CD4-positive, alpha-beta T cell treated with Interleukin-10 for 1 hour (primary cell): ENCODE measurements around the gene TSHR.
A peak's percentile ranks its signal among the peaks of the same experiment; 100 is the strongest.
"Not testable (repeated sequence)": the region's sequence is repeated elsewhere in the genome, so short reads cannot be mapped to it uniquely, and the experiment has no call there.

Source experiments
- DNase-seq: peaks from one replicate; pipeline ENCODE4 v3.0.0-alpha.2; 2020

The TSHR gene

DNA sequence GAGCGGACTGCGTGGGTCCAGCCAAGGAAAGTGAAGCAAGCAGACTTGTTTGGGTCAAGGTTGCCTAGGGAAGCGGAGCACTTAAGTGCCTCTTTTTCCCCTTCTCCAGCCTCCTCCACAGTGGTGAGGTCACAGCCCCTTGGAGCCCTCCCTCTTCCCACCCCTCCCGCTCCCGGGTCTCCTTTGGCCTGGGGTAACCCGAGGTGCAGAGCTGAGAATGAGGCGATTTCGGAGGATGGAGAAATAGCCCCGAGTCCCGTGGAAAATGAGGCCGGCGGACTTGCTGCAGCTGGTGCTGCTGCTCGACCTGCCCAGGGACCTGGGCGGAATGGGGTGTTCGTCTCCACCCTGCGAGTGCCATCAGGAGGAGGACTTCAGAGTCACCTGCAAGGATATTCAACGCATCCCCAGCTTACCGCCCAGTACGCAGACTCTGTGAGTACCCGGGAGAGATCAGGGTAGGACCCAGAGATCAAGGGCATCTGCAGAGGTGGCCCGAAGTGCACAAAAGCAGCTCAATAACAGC, at the start of gene TSHR:
Gene TSHR (plus strand): TSS at position 206 of the 526 bp plus-strand sequence. CDS start 60 bp downstream, at position 266.
- DNase-seq: no peak

- DNase-seq: no peak
Observed at GRCh38 chr14:80906336-80906735, 49.1 kb upstream of the TSHR start.

DNA sequence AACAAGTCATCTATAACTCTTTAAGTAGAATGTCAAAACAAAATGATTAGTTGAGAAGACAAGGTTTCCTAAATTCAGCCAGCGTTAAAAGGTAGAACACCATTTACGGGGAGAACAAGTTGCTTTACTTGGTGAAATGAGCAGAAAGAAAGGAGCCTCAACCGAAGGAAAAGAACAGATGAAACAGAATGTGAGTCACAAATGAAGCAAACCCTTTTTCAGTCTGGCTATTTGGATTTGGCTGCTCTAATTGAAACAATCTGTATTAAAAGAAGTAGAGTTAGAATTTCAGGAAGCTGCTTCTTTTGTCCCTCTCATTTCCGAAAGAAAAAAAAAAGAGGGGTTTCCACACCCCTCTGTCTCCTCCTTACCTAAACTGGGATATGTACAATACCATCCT, 48.5 kb upstream of the TSHR start:
- no peak for DNase-seq

DNA sequence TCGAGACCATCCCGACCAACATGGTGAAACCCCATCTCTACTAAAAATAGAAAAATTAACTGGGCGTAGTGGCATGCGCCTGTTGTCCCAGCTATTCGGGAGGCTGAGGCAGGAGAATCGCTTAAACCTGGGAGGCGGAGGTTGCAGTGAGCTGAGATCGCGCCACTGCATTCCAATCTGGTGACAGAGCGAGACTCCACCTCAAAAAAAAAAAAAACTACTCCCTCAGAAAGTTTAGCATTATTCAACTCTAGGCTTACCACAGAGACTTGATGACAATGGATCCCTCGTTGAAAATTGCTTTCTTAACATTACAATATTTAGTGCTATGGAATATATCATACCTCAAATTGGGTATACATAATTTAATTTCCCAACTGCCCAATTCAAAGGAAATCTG, 43.4 kb upstream of the TSHR start:
- not testable (repeated sequence) for DNase-seq

DNA sequence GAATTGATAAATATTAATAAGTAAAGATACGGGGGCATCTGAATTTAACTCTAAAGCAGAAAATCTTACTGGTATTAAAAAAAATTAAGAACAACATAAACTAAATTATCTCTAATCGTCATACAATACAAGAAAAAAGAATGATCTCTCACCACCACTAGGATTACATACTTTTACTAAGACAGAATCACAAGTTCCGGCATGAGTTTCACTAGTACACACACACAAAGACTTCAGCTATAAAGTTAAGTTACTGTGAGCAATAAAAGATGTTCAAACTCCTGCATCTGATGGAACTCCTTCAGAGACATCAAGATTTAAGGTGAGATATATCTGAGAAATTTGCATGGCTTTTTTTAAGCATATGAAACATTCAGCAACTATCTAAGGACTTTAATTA, 35.8 kb upstream of the TSHR start:
- no peak for DNase-seq

DNA sequence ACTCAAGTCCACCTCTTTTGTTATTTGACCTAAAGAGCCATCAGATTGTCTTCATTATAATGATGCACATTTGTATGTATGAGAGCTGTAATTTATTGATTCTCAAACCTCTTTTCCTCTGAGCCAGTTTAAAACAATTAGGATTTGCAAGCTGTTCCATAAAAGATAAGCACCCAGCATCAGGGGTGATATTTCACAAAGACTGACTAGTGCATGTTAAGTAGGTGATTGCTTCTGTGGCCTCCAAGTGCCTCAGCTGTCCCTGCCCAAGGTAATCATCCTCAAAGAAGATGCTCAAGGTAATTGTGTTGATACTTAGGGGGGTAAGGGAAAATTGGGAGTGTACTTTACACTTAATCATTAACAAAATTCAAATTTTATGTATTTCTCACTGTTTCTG, 32.1 kb upstream of the TSHR start:
- no peak for DNase-seq

DNA sequence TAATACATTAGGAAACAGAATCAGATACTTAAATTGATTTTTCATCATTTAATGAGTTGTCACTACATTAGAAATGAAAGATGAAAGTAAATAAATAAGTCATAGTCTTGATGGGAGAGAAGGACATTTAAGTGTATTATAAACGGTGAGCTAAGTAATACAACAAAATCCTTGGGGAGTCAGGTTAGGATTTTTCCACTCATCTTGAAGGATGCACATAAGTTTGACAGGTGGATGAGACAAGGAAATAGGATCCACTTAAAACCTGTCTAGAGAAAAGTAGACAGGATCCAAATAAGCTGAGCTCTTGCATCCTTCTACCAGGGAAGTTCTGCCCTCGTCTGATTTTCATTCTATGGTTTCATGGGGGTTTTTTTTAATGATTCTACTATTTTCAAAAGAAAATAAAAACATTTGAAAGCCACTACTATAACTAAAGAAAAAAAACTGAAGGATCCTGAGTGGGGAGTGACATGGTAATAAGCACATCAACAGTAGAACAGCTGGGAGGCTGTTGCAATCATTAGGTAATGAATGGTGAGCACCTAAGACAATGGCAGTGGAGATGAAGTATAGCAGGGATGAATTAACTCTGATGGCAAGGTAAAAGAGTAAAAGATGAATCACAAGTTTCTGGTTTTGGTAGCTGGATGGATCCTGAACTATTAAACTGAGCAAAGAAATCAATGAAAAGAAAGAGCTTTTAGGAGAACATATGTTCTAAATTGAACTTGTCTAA, 30.9 kb upstream of the TSHR start:
- no peak for DNase-seq

DNA sequence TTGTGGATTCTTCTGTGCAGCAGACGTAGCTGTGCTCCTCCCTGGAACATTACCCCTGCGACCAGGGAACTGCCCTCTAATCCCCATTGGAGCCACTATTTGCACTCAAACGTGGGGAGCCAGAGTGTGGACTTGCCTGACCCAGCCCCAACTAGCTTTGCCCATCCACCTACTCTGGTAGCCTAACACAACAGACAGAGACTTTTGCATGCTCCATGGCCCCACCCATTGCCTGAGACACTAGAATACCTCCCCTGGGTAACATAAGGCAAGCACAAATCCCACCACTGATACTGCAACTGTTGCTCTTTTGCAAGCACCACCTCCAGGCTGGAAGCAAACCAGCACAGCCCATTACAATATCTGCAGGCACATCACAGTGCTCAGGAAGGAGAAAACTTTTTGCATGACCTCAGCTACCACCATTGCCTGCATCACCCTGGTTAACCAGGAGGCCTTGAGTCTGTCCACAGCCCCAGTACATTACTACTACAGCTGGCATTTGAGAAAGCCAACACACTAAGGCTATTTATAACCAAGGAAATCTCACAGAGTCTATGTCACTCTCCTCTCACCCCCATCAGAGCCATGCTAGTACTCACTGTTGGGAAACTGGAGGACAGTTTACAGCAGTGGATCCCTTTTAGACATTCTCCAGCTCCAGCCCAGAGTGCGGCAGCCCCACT, 28.9 kb upstream of the TSHR start:
- DNase-seq: no peak

DNA sequence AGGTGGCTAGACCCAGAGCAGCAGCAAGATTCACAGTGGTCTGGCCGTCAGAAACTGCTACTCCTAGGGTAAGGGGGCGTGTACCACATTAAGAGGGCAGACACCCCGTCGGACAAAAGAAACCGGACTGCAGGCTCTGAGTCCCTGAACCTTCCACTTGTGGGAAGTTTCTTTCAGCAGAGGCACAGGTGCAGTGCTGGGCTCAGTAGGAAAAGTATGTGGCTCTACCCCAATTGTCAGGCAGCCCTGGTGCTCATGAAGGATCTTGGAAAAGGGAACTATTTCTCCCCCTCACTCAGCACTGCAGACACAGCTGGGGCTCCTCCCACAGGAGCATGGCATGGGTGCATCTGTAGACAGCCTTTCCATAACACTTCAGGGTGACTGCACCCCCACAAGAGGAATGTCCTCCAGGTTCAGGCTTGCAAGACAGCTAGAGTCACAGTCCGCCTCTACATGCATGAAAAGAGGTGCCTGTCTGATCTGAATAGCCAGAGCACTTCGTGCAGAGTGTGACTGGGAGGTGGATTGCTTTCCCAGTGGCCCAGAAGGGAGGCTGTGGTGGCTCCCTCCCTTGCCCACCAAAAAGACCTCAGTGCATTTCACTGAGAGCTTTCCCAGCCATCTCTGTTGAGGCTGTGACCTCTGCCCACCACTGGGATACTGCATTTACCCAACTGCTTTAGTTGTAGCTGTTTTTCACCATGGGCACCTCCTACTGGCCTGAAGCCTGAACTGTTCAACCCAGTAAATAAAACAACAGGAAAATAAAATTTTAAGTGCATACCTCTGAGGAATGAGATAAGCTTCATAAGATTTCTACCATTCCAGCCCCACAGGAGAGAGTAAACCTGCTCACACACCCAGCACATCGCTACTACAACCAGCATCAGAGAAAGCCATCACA, 28.1 kb upstream of the TSHR start:
- DNase-seq: no peak

DNA sequence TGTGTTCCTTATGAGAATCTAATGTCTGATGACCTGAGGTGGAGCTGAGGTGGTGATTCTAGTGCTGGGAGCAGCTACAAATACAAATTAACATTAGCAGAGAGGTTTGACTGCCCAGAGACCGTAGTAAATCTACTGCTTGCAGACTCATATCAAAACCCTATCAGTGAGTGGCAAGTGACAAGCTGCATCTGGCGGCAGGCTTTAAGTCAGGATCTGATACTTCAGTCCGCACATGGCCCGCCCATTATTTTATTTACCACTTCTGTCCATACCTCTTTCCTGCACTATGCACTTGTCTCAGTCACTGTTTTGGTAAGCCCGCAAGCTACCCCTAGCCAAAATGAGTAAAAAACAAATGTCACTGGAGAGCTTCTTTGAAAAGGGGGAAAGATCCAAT, 25.3 kb upstream of the TSHR start:
- no peak for DNase-seq

GRCh38 chr14:80930836-80931389, 24.5 kb upstream of the TSHR start:
- peak; percentile 63 for DNase-seq

DNA sequence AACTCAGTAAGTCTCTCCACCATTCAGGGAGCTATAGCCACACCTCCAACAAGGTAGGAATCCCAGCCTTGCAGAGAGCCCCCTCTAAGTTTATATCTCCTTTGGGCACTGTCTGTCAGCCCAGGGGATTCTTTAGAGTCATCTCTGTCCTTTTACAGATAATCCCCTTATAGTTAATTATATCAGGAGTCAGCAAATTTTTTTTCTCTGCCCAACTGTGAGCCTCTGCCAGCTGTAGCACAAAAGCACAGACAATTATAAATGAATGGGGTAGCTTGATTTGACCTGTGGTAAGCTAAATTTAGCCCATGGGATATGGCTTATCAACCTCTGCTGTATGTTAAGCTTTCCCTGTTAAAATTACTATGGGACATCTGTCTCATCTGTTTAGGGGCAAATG, 22.1 kb upstream of the TSHR start:
- DNase-seq: no peak

DNA sequence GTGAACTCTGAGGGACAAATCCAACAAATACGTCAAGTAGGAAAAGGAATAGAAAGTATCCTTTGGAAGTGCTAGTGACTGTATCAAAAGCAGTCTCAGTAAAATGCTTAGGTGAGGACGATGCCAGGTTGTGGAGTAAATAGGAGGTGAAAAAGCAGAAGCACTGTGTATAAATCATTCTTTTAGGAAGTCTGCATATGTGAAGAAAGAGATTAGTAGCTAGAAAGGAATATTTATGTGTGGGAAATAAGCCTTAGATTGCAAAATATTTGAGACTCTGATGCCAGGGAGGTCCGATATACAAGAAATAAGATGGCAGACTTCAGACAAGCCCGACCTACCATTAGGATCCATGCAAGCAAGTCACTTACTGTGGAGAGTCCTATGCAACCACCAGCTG, 21.7 kb upstream of the TSHR start:
- DNase-seq: no peak

DNA sequence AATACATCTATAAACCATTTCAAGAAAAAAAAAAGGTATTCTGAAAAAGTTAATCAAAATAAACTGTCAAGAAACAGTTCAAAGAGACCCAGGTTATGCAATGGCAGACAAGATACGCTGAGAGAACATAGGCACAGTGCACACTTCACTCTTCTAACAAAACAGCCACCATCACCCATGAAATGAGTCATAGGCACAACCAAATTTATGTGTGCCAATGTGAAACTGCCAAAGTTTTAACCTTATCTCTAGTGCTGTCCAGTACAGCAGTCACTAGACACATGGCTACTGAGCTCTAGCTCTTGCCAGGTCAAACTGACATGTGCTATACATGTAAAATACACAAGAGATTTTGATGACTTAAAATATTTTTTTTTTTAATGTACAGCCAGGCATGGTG, 15.3 kb upstream of the TSHR start:
- no peak for DNase-seq

DNA sequence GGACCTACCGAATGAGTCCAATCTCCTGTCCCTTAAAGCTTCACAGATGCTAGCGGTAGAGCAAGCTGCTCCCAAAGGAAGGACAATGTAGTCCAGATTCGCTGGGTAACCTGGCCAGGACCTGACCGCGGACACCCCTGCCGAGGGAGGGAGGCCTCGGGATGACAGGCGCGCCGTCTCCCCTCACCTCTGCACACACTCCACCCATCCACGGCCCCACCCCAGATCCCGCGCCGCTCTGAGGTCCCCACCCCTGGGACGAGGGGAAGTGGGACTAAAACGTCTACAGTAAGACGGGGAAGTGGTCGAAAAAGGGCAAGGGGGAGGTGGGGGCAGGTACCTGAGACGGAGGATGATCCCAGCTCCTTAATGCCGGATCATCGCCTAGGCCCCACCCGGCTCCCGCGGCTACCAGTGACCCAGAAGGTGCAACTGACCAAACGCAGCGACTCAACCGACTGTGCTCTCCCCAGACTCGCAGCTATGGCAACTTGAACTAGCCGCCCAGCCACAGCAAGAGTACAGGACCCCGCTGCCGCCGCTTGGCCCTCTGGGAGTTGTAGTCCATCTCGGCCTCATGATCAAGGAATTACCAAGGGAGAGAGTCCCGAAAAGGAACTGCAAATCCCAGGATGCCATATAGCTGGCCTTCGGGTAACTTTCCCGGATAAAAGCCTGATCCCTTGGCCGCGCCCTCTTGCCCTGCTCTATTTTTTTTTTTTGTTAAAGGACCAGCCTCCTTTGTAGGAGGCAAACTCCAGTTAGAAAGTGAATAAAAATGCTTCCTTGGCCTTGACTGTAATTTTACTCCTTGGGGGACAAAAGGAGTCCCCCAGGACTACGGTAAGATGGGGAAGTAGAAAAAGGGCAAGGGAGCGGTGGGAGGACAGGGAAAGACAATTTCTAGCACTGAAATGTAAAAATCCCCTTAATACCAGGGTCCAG, 13.9 kb upstream of the TSHR start, which contains the start of gene CEP128:
Gene CEP128 (minus strand): TSS at position 498 of the 945 bp plus-strand sequence.
- peak; percentile 89 for DNase-seq

DNA sequence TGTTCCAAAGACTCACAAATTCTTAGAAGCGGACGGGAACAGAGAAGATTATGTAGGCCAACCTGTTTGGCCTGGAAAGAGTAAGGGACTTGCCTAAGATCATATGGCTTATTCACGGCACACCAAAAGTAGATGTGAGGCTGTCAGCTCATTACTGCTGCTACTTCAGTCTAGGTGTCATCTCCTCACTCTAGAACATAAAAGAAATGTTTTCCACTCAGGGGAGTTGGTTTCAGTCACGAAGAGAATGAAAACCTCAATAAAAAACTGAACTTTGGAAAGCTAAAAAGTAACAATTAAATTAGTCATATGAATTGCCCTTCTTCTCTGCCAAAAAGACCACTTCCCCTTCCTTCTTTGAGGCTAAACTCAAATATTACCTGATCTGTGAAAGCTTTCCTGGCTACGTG, 13.2 kb upstream of the TSHR start:
- DNase-seq: no peak

- DNase-seq: no peak
Observed at GRCh38 chr14:80944861-80945617, 10.4 kb upstream of the TSHR start.

GRCh38 chr14:80946187-80946586, 9.2 kb upstream of the TSHR start:
- DNase-seq: no peak

DNA sequence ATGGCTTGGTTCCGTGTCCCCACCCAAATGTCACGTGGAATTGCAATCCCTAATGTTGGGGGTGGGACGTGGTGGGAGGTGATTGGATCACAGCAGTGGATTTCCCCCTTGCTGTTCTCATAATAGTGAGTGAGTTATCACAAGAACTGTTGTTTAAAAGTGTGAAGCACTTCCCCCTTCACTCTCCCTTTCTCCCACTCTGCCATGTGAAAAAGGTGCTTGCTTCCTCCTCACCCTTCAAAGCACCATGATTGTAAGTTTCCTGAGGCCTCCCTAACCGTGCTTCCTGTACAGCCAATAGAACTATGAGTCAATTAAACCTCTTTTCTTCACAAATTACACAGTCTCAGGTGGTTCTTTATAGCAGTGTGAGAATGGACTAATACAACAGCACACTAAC, 8.6 kb upstream of the TSHR start:
- DNase-seq: no peak

GRCh38 chr14:80948291-80948690, 7.1 kb upstream of the TSHR start:
- DNase-seq: no peak

DNA sequence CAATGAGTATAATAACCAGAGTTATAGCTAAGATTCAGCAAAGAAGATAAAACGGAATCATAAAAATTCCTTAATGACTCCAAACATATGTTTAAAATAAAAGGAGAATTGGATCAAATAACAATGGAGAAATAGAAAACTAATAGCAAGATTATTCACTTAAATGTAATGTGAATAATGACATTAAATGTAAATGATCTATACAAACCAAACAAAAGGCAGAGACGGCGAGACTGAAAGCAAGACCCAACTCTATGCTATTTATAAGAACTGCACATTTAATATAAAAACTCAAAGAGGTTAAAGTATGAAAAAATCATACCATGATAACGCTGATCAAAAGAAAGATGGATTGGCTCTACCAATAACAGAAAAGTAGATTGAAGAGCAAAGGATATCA, 3.9 kb upstream of the TSHR start:
- no peak for DNase-seq
